NCI-H2227 (cell line): ENCODE measurements around the gene HRH3.

Experiments used
- DNase-seq: peaks from one replicate; lab custom pipeline; 2025; ENCODE audit not compliant: unreplicated experiment; lab: John Stamatoyannopoulos, UW

Gene HRH3

GRCh38 chr20:62230696-62231095, 10.6 kb upstream of the HRH3 start:
- DNase-seq = no peak

GRCh38 chr20:62230276-62230675, 10.2 kb upstream of the HRH3 start:
- DNase-seq = no peak

GRCh38 chr20:62229667-62230066, 9.6 kb upstream of the HRH3 start:
- DNase-seq = no peak

DNA sequence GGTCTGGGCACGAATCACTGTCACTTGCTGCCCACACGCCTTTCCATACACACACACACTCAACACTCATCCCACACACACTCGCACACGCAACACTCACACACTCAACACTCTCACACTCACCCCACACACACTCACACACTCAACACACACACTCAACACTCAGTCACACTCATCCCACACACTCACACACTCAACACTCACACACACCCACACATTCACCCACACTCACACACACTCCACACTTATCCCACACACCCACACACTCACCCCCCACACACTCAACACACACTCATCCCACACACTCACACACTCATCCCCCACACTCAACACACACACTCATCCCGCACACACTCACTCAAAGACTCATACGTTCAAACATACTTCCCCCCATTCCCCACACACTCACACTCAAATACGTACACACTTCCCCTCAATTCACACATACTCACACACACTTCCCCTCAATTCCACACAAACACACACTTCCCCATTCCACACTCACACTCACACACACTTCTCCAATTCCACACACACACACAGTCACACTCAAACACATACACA, 9.0 kb upstream of the HRH3 start:
- no peak for DNase-seq

DNA sequence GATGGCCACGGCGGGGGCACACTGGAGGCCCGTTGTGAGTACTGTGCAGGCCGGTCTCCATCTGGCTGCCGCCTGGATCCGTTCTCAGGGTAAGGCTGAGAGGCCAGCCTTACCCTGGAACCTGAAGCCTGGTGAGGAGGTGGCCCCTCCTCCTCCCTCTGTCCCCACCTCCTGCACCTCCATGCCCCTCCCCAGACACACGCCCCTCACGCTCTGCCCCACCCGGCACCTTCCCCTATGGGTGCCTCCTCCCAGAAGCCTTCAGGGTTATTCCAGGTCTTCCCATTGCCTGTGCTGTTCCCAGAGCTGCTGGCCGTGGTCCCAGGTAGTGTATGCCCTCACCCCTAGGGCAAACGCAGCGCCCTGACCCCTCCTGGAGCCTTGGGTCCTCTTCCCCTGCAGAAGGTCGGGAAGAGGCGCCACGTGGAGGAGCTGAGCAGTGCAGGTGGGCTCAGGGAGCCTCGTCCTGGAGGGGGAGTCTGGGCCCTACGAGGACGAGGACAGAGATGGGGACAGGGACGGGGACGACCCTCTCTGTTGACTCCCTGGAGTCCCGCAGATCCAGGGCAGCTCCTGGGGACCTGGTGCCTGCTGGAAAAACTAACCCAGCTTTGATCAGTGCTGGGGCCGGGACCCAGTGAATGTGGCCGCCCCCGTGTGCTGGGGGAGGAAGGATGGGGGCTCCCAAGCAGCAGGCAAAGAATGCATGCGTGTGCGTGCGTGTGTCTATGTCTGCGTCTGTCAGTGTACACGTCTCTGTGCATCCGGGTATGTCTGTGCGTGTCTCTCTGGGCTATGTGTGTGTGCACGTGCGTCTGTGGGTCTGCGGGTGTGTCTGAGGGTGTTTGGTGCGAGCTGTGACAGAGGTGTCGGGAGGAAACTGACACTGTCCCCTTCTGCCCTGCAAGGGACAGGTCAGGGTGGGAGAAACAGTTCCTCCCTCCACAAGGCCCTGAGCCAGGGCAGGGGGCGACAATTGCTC, 8.2 kb upstream of the HRH3 start:
- DNase-seq = no peak

GRCh38 chr20:62227591-62227976, 7.5 kb upstream of the HRH3 start:
- no peak for DNase-seq

GRCh38 chr20:62226707-62227590, 6.9 kb upstream of the HRH3 start:
- no peak for DNase-seq

GRCh38 chr20:62225820-62226635, 6.0 kb upstream of the HRH3 start:
- DNase-seq = no peak

DNA sequence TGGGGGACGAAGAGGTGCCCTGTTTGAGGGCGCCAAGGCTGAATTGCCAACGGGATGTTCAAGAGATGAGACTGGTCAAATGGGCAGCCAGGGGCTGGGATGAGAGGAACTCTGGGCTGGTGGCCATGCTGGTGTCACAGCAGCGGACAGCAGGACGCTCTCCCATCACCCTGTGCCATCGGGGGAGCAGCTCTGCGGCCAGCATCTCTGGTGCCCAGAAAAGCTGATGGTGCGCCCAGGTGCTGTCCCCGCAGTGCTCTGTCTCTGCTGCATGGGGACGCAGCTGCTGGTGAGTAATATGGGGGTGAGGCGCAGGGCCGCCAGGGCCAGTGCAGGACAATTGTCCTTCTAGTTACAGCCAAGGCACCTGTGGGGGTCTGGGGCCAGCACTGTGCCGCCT, 4.9 kb upstream of the HRH3 start:
- no peak for DNase-seq

DNA sequence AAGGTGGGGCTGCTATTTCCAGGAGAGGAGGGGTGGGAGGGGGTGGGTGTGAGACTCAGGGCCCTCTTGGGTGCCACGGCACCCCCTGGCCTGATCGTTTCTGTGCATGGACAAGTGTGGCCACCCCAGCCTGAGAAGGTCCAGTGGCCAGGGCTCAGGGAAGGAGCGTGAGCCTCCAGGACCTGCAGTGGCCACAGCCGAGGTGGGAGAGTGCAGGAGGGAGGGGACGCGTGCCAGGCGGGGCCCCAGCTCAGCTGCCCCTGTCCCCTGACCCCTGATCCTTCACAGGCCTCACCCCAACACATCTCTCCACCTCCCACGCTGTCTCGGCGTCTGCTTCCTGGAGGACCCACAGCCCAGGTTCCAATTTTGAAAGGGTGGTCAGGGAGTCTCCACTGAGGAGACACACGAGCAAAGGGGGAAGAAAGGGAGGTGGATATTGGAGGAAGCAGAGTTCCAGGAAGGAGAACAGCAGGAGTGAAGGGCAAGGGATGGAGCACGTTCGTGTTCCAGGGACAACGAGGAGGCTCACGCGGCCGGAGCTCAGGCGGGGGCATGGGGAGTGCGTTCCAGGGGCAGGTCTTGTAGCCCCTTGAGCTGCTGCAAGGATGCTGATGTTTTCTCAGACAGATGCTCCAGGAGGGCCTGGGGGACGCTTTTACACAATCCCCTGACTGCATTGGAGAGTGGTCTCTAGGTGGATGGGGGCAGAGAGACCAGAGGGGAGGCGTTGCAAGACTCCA, 4.2 kb upstream of the HRH3 start:
- no peak for DNase-seq

- no peak for DNase-seq
Observed at GRCh38 chr20:62223571-62223970, 3.5 kb upstream of the HRH3 start.

DNA sequence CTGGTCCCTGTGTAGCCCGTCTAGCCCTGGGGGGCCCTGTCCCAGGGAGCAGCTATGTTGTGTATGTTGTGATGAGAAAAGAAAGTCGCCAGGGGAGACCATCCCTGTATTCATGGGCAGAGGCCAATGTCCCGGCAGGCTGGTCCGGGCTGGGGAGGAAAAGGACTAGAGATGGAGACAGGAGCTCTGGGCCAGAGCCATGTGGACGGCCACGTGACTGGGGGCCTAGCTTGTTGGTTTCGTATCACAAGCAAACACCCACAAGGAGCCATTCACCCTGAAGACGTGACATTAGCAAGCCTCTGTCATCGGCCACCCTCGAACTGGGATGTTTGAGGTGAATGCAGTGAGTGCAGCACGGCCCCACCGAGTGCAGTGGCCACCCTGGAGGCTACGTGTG, 2.9 kb upstream of the HRH3 start:
- no peak for DNase-seq

GRCh38 chr20:62222266-62222850, 2.3 kb upstream of the HRH3 start:
- DNase-seq = no peak

GRCh38 chr20:62220666-62221568, 839 bp upstream of the HRH3 start:
- DNase-seq = peak; percentile 50

DNA sequence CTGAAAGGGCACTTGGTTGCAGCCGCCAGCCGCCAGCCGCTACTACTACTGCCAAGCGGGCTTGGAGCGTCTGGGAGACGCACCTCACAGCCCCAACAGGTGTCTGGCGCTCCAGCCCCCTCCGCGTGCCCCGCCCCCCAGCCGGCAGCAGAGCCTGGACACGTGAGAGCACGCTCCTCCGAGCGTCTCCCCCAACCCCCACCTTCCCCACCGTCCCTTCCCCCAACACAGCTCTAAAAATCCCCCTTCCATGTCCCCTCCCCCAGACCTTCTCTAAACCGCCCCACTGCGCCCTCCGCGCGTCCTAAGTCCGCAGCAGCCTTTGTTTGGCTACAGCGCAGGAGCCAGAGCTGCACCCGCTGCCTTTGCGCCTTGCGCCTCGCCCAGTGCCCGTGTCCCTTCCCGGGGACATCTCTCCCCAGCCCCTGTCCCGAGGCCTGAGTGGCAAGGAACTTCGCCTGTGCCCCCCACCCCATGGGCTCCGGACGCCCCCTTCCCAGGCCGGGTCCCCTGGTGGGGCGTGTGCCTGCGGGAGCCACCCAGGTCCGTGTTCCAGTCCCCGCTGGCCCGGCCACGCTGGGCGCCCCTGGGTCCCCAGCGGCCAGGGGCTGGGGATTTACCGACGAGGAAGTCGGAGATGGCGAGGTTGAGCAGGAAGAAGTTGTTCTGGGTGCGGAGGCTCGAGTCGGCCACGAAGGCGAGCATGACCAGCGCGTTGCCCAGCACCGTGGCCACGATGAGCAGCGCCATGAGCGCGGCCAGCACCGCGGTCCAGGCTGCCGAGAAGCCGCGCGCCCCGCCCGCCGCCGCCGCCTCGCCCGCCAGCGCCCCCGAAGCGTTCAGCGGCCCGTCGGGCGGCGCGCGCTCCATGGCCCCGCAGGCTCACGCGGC, 732 bp downstream of the HRH3 start:
- DNase-seq = peak; percentile 76

DNA sequence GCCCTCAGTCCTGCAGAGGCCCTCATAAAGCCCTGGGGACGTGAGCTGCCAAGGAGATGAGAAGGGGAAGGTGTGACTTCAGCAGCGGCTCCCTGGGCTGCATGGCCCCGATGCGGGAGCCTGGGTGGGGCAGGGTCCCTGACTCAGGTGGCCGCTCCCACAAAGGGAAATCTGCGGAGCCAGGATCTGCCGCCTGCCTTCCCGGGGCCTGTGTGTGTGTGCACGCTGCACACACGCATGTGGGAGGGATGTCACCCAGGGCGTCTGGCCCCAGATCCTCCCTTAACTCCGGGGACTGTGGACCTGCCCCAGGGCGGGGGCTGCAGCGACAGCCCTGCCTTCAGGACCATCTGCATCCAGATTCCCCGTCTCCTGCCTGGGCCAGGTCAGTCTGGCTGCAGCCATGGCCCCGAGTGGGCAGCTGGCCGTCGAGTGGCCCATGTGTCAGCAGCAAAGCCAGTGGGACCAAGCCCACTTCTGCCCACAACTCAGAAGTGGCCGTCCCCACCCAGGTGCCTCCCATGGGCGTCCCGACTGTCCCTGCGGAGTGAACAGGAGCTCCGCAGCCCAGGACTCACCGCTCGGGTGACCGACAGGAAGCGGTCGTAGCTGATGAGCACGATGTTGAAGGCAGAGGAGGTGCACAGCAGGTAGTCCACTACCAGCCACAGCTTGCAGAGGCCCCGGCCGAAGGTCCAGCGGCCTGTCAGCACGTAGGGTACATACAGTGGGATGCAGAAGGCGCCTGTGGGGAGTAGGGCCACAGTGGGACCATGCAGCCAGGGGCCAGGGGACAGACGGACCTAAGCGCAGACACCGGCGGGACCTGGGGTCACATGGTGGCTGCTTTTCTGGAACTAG, 1.9 kb downstream of the HRH3 start:
- DNase-seq = no peak
